Colonic mucosa (tissue), 4 donors: ENCODE results near the gene OR5H14. TPM values are rescaled to one million over a fixed set of nuclear protein-coding genes. Genes with fewer than 3 reads are reported as not detected.
"Not testable (repeated sequence)": the region's sequence is repeated elsewhere in the genome, so short reads cannot be mapped to it uniquely, and the experiment has no call there.

Experiments
- DNase-seq: peaks from one replicate; pipeline ENCODE4 v3.0.0-alpha.2; 2020
- H3K27ac ChIP-seq: fragments of 200-600 bp; one replicate; pipeline ENCODE4 v1.8.0; 2021
- H3K27me3 ChIP-seq: fragments of 200-600 bp; one replicate; pipeline ENCODE4 v1.8.0; 2021
- H3K36me3 ChIP-seq: fragments of 200-600 bp; one replicate; pipeline ENCODE4 v1.8.0; 2021
- H3K4me1 ChIP-seq: fragments of 200-600 bp; one replicate; pipeline ENCODE4 v1.8.0; 2021; ENCODE audit warnings: mild to moderate bottlenecking
- H3K4me3 ChIP-seq: fragments of 200-600 bp; one replicate; pipeline ENCODE4 v1.8.0; 2021
- H3K9ac ChIP-seq, 2 donors: one replicate each; pipeline ENCODE4 v1.7.0; 2013; ENCODE audit warnings: control low read depth in 2 of 2, low read depth in 2 of 2, low read length in 2 of 2
- H3K9me3 ChIP-seq: fragments of 200-600 bp; one replicate; pipeline ENCODE4 v1.8.0; 2021
- CTCF ChIP-seq: fragments of 200-600 bp; IDR thresholded peaks from one replicate; pipeline ENCODE4 v1.8.0; 2022; ENCODE audit warnings: antibody characterized with exemption, mild to moderate bottlenecking
- intact Hi-C: fragments of 100-400 bp; cut with DNase I; formaldehyde crosslinking; loops from one replicate; pipeline ENCODE4 v1.14.1; 2022
- total RNA-seq, 2 donors: library from RNA; stranded (reverse); fragmentation: NEBNext Ultra II Directional in 1 of 2; extraction: Animal tissue kit (Norgen Biotek cat#: 25700) in 1 of 2; gene quantifications; one replicate each; pipeline ENCODE4 v1.2.1, GENCODE V29; 2021
- donor health status: healthy.
- donor health status: DM: no; HTN: no; CAD: no.
- donor health status: DM: no; HTN: no; CAD: no.

OR5H14 gene
- total RNA-seq, 2 donors from 2014 or later, result not detected

GRCh38 chr3:98180319-98180890 is 33.1 kb downstream of the OR5H14 start:
- no peak for DNase-seq
- intact Hi-C loops, result no loop called here
- Histone ChIP-seq H3K27me3 (no peaks in the 10 kb centered on the region), H3K4me1 (no peaks in the 10 kb centered on the region), H3K9ac (no peak overlapping the region), H3K27ac (no peak overlapping the region), H3K4me3 (no peak overlapping the region), H3K36me3 (no peaks in the 10 kb centered on the region), H3K9me3 (no peaks in the 10 kb centered on the region)
- TF ChIP-seq CTCF, result no peak

- Histone ChIP-seq H3K27ac (no peak overlapping the region), H3K36me3 (no peaks in the 10 kb centered on the region), H3K27me3 (no peaks in the 10 kb centered on the region), H3K9ac (no peak overlapping the region), H3K4me1 (no peaks in the 10 kb centered on the region), H3K4me3 (no peak overlapping the region), H3K9me3 (no peaks in the 10 kb centered on the region)
- intact Hi-C loops, result no loop called here
- no peak for DNase-seq
- TF ChIP-seq CTCF, result no peak
Observed at GRCh38 chr3:98182196-98182595, 34.9 kb downstream of the OR5H14 start.

- DNase-seq, result no peak
- TF ChIP-seq CTCF, result no peak
- no peaks in the 10 kb centered on the region for H3K9me3 ChIP-seq
- intact Hi-C loops, result no loop called here
- H3K27ac ChIP-seq, result no peak overlapping the region
- H3K4me1 ChIP-seq, result no peaks in the 10 kb centered on the region
- no peak overlapping the region for H3K9ac ChIP-seq
- H3K27me3 ChIP-seq, result no peaks in the 10 kb centered on the region
- no peak overlapping the region for H3K4me3 ChIP-seq
- H3K36me3 ChIP-seq, result no peaks in the 10 kb centered on the region
Observed at GRCh38 chr3:98185180-98185579, 37.9 kb downstream of the OR5H14 start.

GRCh38 chr3:98188545-98188944 is 41.3 kb downstream of the OR5H14 start:
- H3K9me3 ChIP-seq, result no peaks in the 10 kb centered on the region
- no peak for DNase-seq
- intact Hi-C loops, result no loop called here

DNA sequence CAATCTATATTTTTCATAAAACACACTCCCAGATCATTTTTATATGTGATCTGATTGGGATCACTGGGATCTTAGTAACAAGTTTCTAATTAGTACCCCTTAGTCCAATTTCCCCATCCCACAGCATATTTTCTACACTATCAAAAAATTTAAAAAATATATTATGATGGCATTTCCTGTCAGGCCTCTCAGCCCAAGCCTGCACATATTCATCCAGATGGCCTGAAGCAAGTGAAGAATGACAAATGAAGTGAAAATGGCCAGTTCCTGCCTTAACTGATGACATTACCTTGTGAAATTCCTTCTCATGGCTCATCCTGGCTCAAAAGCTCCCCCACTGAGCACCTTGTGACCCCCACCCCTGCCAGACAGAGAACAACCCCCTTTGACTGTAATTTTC is 43.6 kb downstream of the OR5H14 start:
- intact Hi-C loops, H3K27me3 ChIP-seq, H3K27ac ChIP-seq, DNase-seq, H3K36me3 ChIP-seq, H3K9ac ChIP-seq, H3K4me1 ChIP-seq, H3K4me3 ChIP-seq, H3K9me3 ChIP-seq: not testable (repeated sequence)

More at GRCh38 chr3:98188545-98188944, 41.3 kb downstream of the OR5H14 start:
- Histone ChIP-seq H3K27me3 (no peaks in the 10 kb centered on the region), H3K9ac (no peak overlapping the region), H3K27ac (no peak overlapping the region), H3K4me3 (no peak overlapping the region), H3K36me3 (no peaks in the 10 kb centered on the region), H3K4me1 (no peaks in the 10 kb centered on the region)
- no peak for TF ChIP-seq CTCF

- H3K27me3 ChIP-seq, H3K36me3 ChIP-seq, intact Hi-C loops, H3K4me1 ChIP-seq, DNase-seq, H3K27ac ChIP-seq, H3K9ac ChIP-seq, H3K4me3 ChIP-seq, H3K9me3 ChIP-seq: not testable (repeated sequence)
Observed at GRCh38 chr3:98196293-98196692, 49.0 kb downstream of the OR5H14 start.
